ENCODE measurements around the gene FRY.

Gene FRY

DNA sequence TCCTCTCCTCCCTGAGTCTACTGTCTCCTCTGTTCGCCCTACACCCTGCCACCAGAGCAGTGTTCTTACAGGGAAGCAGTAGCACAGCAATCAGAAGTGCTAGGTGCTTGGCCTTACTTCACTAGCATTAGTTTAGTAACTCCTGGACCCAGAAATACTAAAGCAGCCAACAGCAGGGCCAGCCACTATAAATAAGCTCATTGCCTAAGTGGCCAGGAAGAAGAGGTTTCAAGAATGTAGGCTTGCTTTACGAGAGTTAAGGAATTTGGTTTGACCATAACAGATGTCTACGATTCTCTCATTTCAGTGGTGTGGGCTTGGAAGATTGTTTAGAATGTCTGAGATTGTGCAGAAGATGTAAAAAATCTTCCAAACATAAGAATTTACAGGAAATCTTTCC lies 180.2 kb downstream of the FRY start:
- Histone ChIP-seq H3K4me3 (ENCODE audit: low read depth, low read length) (no peak overlapping the region), H3K9me3 (ENCODE audit: control insufficient read depth, insufficient read depth, low read length) (no peaks in the 10 kb centered on the region), H3K4me1 (ENCODE audit: control insufficient read depth, insufficient read depth, low read length) (no peaks in the 10 kb centered on the region), H3K9ac (ENCODE audit: low read depth, low read length) (no peak overlapping the region), H3K27me3 (ENCODE audit: control insufficient read depth, insufficient read depth, low read length) (no peaks in the 10 kb centered on the region), H3K27ac (ENCODE audit: low read depth, low read length) (no peak overlapping the region), H3K36me3 (ENCODE audit: control insufficient read depth, insufficient read depth, low read length) (peaks cover 9% of the 10 kb centered on the region)

DNA sequence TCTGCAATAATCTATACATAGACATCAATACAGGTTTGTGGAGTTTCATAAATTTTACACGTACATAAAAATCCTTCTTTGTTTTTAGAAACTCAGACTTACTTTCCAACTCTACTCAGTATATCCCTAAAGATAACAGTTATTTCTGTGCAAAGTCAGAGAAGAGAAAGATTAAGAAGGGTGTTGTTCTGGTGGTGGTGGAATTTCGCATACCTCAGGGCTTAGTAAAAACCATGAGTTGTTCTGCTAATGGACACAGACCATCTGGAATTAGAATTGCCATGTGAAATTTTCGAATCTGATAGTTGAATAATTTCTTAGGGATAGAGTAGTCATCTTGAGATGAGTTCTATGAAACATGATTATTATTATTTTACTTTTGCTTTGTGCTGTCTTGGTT lies 180.8 kb downstream of the FRY start:
- Histone ChIP-seq H3K36me3 (ENCODE audit: control insufficient read depth, insufficient read depth, low read length) (peaks cover 9% of the 10 kb centered on the region), H3K27me3 (ENCODE audit: control insufficient read depth, insufficient read depth, low read length) (no peaks in the 10 kb centered on the region), H3K27ac (ENCODE audit: low read depth, low read length) (no peak overlapping the region), H3K4me3 (ENCODE audit: low read depth, low read length) (no peak overlapping the region), H3K9ac (ENCODE audit: low read depth, low read length) (no peak overlapping the region), H3K9me3 (ENCODE audit: control insufficient read depth, insufficient read depth, low read length) (no peaks in the 10 kb centered on the region), H3K4me1 (ENCODE audit: control insufficient read depth, insufficient read depth, low read length) (no peaks in the 10 kb centered on the region)

DNA sequence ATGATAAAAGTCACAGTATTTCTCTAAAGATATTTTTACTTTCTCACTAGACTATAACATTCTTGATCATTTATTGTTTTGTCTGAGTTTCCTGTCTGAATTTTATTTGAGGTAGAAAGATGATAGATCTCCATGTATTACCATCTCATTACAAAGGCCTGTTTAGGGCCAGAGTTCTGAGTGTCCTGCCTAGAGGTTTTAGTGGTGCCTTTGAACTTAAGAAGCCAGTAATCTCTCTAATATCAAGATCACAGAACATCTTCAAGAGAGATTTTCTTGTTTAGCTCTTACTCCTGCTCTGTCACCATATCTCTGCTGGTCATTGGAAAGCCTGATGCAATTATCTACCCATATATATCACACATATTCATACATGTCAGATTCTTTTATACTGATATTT lies 182.1 kb downstream of the FRY start:
- Histone ChIP-seq H3K36me3 (ENCODE audit: control insufficient read depth, insufficient read depth, low read length) (peaks cover 9% of the 10 kb centered on the region), H3K4me1 (ENCODE audit: control insufficient read depth, insufficient read depth, low read length) (no peaks in the 10 kb centered on the region)

DNA sequence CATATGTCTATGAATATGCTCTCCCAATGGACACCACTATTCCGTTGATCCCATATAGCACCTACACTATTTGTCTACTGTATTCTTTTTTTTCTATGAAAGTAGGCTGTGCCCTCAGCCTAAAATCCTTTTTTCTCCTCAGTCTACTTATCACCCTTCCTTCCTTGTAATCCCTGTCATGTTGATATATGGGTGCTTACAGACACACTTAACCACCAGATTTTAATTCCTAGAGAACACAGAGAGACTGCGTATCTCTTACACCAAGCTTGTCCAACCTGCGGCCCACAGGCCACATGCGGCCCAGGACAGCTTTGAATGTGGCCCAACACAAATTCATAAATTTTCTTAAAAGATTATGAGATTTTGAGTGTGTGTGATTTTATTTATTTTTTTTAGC lies 182.5 kb downstream of the FRY start:
- no peak overlapping the region for H3K27ac ChIP-seq (ENCODE audit: low read depth, low read length)
- no peak overlapping the region for H3K4me3 ChIP-seq (ENCODE audit: low read depth, low read length)
- peaks cover 9% of the 10 kb centered on the region for H3K36me3 ChIP-seq (ENCODE audit: control insufficient read depth, insufficient read depth, low read length)
- no peaks in the 10 kb centered on the region for H3K9me3 ChIP-seq (ENCODE audit: control insufficient read depth, insufficient read depth, low read length)
- H3K9ac ChIP-seq (ENCODE audit: low read depth, low read length), result no peak overlapping the region
- no peaks in the 10 kb centered on the region for H3K27me3 ChIP-seq (ENCODE audit: control insufficient read depth, insufficient read depth, low read length)
- no peaks in the 10 kb centered on the region for H3K4me1 ChIP-seq (ENCODE audit: control insufficient read depth, insufficient read depth, low read length)

More for the DNA sequence above, 182.1 kb downstream of the FRY start:
- no peak overlapping the region for H3K4me3 ChIP-seq (ENCODE audit: low read depth, low read length)
- H3K9me3 ChIP-seq (ENCODE audit: control insufficient read depth, insufficient read depth, low read length), result no peaks in the 10 kb centered on the region
- no peak overlapping the region for H3K9ac ChIP-seq (ENCODE audit: low read depth, low read length)
- H3K27me3 ChIP-seq (ENCODE audit: control insufficient read depth, insufficient read depth, low read length), result no peaks in the 10 kb centered on the region
- H3K27ac ChIP-seq (ENCODE audit: low read depth, low read length), result no peak overlapping the region

DNA sequence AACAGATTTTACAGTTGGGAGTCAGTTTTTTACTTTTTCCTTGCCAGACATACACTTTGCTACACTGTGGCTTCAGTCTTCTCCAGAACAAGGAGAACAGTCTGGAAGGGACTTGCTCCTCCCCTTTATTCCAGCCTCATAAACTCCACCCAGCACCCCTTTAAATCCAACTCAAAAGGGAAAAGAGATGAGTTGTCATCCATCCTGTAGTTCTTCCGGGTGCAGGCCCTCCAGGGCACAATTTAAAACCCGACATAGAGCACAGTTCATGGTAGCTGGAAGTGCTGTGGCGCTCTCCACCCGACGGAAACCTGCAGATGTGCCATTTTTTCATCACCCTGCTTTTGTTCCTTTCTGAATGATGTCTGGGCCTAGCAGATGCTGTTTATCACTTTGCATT lies 184.7 kb downstream of the FRY start:
- no peak overlapping the region for H3K9ac ChIP-seq (ENCODE audit: low read depth, low read length)
- H3K4me3 ChIP-seq (ENCODE audit: low read depth, low read length), result no peak overlapping the region
- no peaks in the 10 kb centered on the region for H3K27me3 ChIP-seq (ENCODE audit: control insufficient read depth, insufficient read depth, low read length)
- H3K27ac ChIP-seq (ENCODE audit: low read depth, low read length), result no peak overlapping the region
- H3K4me1 ChIP-seq (ENCODE audit: control insufficient read depth, insufficient read depth, low read length), result no peaks in the 10 kb centered on the region
- no peaks in the 10 kb centered on the region for H3K9me3 ChIP-seq (ENCODE audit: control insufficient read depth, insufficient read depth, low read length)
- peaks cover 3% of the 10 kb centered on the region; the same call in 1 of the 2 replicates for H3K36me3 ChIP-seq (ENCODE audit: control insufficient read depth, insufficient read depth, low read length)

DNA sequence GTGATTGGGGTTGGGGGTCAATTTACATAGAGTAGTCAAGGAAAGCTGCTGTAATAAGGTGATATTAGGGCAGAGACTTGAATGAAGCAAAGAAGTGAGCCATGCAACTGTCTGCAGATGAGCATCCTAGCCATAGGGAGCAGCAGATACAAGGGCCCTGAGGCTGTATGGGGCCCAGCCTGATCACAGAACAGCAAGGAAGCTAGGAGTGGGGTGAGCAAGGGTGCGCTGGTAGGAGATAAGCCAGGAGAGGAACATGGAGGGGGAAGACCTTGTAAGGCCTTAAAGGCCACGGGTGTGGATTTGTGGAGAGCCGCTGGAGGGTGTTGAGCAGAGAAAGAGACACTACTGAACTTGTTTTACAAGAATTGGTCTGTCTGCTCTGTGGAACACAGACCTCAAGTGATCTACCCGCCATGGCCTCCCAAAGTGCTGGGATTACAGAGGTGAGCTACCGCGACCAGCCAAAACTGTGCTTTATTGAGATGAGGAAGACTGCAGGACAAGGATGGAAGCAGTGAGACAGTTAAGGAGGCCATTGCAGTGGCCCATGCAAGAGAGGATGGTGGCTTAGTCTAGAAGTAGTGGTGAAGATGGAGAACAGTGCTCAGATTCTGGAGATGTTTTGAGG lies 190.6 kb downstream of the FRY start:
- Histone ChIP-seq H3K27ac (ENCODE audit: low read depth, low read length) (no peak overlapping the region), H3K9me3 (ENCODE audit: control insufficient read depth, insufficient read depth, low read length) (no peaks in the 10 kb centered on the region), H3K27me3 (ENCODE audit: control insufficient read depth, insufficient read depth, low read length) (no peaks in the 10 kb centered on the region), H3K4me3 (ENCODE audit: low read depth, low read length) (no peak overlapping the region), H3K4me1 (ENCODE audit: control insufficient read depth, insufficient read depth, low read length) (no peaks in the 10 kb centered on the region; the same call in 1 of the 2 replicates), H3K36me3 (ENCODE audit: control insufficient read depth, insufficient read depth, low read length) (0 out of 2 replicates have a peak, but pooled peaks cover 2% of the 10 kb centered on the region), H3K9ac (ENCODE audit: low read depth, low read length) (no peak overlapping the region)

DNA sequence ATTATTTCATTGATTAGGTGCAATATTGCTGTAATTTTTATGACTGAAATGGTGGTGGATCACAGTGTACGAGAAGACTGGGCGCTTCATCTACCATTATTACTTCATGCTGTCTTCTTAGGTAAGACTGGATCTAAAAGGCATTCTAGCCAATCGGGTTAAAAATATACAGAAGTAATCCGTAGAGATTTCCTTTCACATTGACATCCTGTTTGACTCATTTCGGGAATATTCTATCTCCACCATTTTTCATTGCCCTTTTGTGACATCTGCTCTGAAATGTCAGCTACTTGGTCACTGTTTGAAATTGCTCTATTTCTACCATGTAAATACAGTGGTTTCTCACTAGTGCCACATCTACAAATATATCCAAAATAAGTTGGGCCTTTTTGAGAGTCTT lies 193.3 kb downstream of the FRY start:
- Histone ChIP-seq H3K4me3 (ENCODE audit: low read depth, low read length) (no peak overlapping the region), H3K9me3 (ENCODE audit: control insufficient read depth, insufficient read depth, low read length) (no peaks in the 10 kb centered on the region), H3K36me3 (ENCODE audit: control insufficient read depth, insufficient read depth, low read length) (0 out of 2 replicates have a peak, but pooled peaks cover 5% of the 10 kb centered on the region), H3K27ac (ENCODE audit: low read depth, low read length) (no peak overlapping the region), H3K4me1 (ENCODE audit: control insufficient read depth, insufficient read depth, low read length) (no peaks in the 10 kb centered on the region; the same call in 1 of the 2 replicates), H3K27me3 (ENCODE audit: control insufficient read depth, insufficient read depth, low read length) (no peaks in the 10 kb centered on the region), H3K9ac (ENCODE audit: low read depth, low read length) (no peak overlapping the region)

DNA sequence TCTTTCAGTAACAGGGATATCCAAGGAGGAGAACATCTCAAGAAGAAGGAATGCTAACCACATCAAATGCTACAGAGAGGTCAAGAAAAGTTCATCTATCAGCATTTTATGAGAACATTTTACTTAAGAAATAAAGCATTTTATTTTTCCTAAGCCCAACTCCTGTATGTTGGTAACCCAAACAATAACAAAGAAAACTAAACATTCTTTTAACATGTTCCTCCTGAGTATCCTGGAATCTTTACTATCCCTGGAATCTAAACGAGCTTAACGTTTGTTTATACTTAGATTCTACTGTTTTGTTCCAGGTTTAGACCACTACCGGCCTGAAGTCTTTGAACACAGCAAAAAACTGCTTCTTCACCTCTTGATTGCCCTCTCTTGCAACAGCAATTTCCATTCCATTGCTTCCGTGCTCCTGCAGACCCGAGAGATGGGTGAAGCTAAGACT lies 193.9 kb downstream of the FRY start:
- no peaks in the 10 kb centered on the region for H3K9me3 ChIP-seq (ENCODE audit: control insufficient read depth, insufficient read depth, low read length)
- H3K4me3 ChIP-seq (ENCODE audit: low read depth, low read length), result no peak overlapping the region
- H3K36me3 ChIP-seq (ENCODE audit: control insufficient read depth, insufficient read depth, low read length), result 0 out of 2 replicates have a peak, but pooled peaks cover 5% of the 10 kb centered on the region
- no peaks in the 10 kb centered on the region; the same call in 1 of the 2 replicates for H3K4me1 ChIP-seq (ENCODE audit: control insufficient read depth, insufficient read depth, low read length)
- no peaks in the 10 kb centered on the region for H3K27me3 ChIP-seq (ENCODE audit: control insufficient read depth, insufficient read depth, low read length)
- no peak overlapping the region for H3K9ac ChIP-seq (ENCODE audit: low read depth, low read length)
- H3K27ac ChIP-seq (ENCODE audit: low read depth, low read length), result no peak overlapping the region

DNA sequence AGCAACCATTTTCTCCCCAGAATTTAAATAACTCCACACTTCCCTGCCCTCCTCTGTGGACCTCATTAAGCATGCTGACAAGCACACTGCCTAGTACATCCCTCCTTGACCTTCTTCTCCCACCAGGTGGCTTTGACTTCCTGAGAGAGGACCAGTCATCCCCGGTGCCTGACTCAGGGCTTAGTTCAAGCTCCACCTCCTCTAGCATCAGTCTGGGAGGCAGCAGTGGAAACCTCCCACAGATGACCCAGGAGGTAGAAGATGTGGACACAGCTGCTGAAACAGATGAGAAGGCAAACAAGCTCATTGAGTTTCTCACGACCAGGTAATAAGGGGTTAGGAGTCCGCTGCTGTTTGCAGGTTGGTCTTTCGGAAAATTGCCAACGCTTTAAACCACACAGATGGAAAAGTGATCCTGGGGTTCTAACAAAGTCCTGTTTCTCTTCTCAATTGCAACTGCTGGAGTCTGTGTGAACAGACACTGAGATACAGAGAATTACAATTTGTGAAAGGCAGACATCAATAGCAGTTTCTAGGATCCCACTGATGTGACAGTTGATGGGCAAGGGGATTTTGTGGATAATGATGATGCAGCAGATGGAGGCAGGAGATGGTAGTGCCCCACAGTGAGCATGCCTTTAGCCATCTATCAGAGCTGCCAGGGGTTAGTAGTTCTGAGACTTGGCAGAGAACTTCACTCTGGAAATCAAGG lies 196.9 kb downstream of the FRY start:
- H3K4me1 ChIP-seq (ENCODE audit: control insufficient read depth, insufficient read depth, low read length), result no peaks in the 10 kb centered on the region; the same call in 1 of the 2 replicates
- H3K9me3 ChIP-seq (ENCODE audit: control insufficient read depth, insufficient read depth, low read length), result no peaks in the 10 kb centered on the region
- H3K27me3 ChIP-seq (ENCODE audit: control insufficient read depth, insufficient read depth, low read length), result no peaks in the 10 kb centered on the region
- 0 out of 2 replicates have a peak, but pooled peaks cover 5% of the 10 kb centered on the region for H3K36me3 ChIP-seq (ENCODE audit: control insufficient read depth, insufficient read depth, low read length)
- no peak overlapping the region for H3K9ac ChIP-seq (ENCODE audit: low read depth, low read length)
- no peak overlapping the region for H3K4me3 ChIP-seq (ENCODE audit: low read depth, low read length)
- H3K27ac ChIP-seq (ENCODE audit: low read depth, low read length), result no peak overlapping the region

DNA sequence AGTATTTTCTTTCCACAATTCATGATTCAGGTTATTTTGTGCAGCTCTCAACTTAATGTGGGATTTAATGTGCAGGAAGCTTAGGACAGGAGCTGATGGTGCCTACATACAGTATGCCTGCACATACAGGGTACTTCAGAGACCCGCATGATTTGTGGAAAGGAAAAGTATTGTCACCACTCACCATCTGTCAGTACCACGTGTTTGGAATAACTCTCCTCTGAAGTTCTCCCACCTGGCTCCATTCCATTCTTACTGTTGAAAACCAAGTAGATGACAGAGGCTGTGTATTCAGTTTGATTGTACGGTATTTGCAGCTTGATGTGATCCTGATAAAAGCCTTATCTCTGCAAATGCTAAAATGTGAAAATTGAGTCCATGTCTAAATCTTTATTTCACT lies 197.9 kb downstream of the FRY start:
- H3K9ac ChIP-seq (ENCODE audit: low read depth, low read length), result no peak overlapping the region
- H3K36me3 ChIP-seq (ENCODE audit: control insufficient read depth, insufficient read depth, low read length), result 0 out of 2 replicates have a peak, but pooled peaks cover 5% of the 10 kb centered on the region
- no peaks in the 10 kb centered on the region for H3K27me3 ChIP-seq (ENCODE audit: control insufficient read depth, insufficient read depth, low read length)
- H3K27ac ChIP-seq (ENCODE audit: low read depth, low read length), result no peak overlapping the region
- no peak overlapping the region for H3K4me3 ChIP-seq (ENCODE audit: low read depth, low read length)
- no peaks in the 10 kb centered on the region; the same call in 1 of the 2 replicates for H3K4me1 ChIP-seq (ENCODE audit: control insufficient read depth, insufficient read depth, low read length)
- no peaks in the 10 kb centered on the region for H3K9me3 ChIP-seq (ENCODE audit: control insufficient read depth, insufficient read depth, low read length)

DNA sequence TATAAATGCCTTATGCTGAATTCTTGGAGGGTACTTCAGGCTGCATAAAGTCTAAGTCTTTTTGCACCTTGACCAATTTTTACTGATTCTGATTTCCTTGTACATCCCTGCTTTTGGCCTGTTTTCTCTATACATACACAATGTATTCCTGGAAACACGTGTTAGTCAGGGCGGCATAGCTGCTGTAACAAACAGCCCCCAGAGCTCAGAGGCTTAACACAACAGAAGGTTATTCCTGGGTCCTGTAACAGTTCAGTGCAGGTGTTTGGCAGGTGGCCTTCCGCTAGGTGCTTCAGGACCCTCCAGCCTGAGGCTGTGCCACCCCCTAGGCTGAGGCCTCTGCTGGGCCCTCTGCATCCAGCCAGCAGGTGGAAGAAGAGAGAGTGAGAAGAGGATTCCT lies 200.7 kb downstream of the FRY start:
- Histone ChIP-seq H3K4me1 (ENCODE audit: control insufficient read depth, insufficient read depth, low read length) (no peaks in the 10 kb centered on the region), H3K36me3 (ENCODE audit: control insufficient read depth, insufficient read depth, low read length) (0 out of 2 replicates have a peak, but pooled peaks cover 2% of the 10 kb centered on the region)

More for the DNA sequence above, 200.7 kb downstream of the FRY start:
- Histone ChIP-seq H3K9me3 (ENCODE audit: control insufficient read depth, insufficient read depth, low read length) (no peaks in the 10 kb centered on the region), H3K9ac (ENCODE audit: low read depth, low read length) (no peak overlapping the region), H3K4me3 (ENCODE audit: low read depth, low read length) (no peak overlapping the region), H3K27me3 (ENCODE audit: control insufficient read depth, insufficient read depth, low read length) (no peaks in the 10 kb centered on the region), H3K27ac (ENCODE audit: low read depth, low read length) (no peak overlapping the region)

All from HUES48 (cell line).